IPS DF 4.7 (cell line): Measurements from ENCODE around the gene LRRC1.

Experiments
- DNase-seq: peaks from one replicate; pipeline ENCODE4 v3.0.0-alpha.2; 2013; ENCODE audit warnings: low spot score; ENCODE audit errors: extremely low read depth

Gene LRRC1

GRCh38 chr6:53878808-53879207 lies 84.0 kb downstream of the LRRC1 start:
- DNase-seq = no peak

GRCh38 chr6:53879608-53880007 lies 84.8 kb downstream of the LRRC1 start:
- no peak for DNase-seq

GRCh38 chr6:53887316-53887715 lies 92.5 kb downstream of the LRRC1 start:
- DNase-seq = no peak

GRCh38 chr6:53888931-53889330 lies 94.1 kb downstream of the LRRC1 start:
- no peak for DNase-seq

GRCh38 chr6:53889365-53889764 lies 94.6 kb downstream of the LRRC1 start:
- no peak for DNase-seq

GRCh38 chr6:53892707-53893106 lies 97.9 kb downstream of the LRRC1 start:
- no peak for DNase-seq

GRCh38 chr6:53894091-53894490 lies 99.3 kb downstream of the LRRC1 start:
- DNase-seq = no peak

GRCh38 chr6:53896196-53896595 lies 101.4 kb downstream of the LRRC1 start:
- DNase-seq = no peak

GRCh38 chr6:53898026-53898795 lies 103.4 kb downstream of the LRRC1 start:
- DNase-seq = no peak

GRCh38 chr6:53899512-53899911 lies 104.7 kb downstream of the LRRC1 start:
- no peak for DNase-seq

GRCh38 chr6:53903357-53903756 lies 108.6 kb downstream of the LRRC1 start:
- no peak for DNase-seq

- no peak for DNase-seq
These were observed 111.3 kb downstream of the LRRC1 start for GRCh38 chr6:53906103-53906502.

GRCh38 chr6:53906842-53907241 lies 112.0 kb downstream of the LRRC1 start:
- no peak for DNase-seq

GRCh38 chr6:53910834-53911233 lies 116.0 kb downstream of the LRRC1 start:
- no peak for DNase-seq

- no peak for DNase-seq
These were observed 117.9 kb downstream of the LRRC1 start for GRCh38 chr6:53912661-53913060.

- no peak for DNase-seq
These were observed 118.5 kb downstream of the LRRC1 start for GRCh38 chr6:53913286-53913685.

GRCh38 chr6:53915026-53915691 lies 120.4 kb downstream of the LRRC1 start:
- no peak for DNase-seq

- no peak for DNase-seq
These were observed 122.1 kb downstream of the LRRC1 start for GRCh38 chr6:53916804-53917463.

- DNase-seq = no peak
These were observed 122.6 kb downstream of the LRRC1 start for GRCh38 chr6:53917464-53917842.

GRCh38 chr6:53918854-53919510 lies 124.2 kb downstream of the LRRC1 start:
- DNase-seq = no peak

- DNase-seq = no peak
These were observed 125.1 kb downstream of the LRRC1 start for GRCh38 chr6:53919881-53920360.

GRCh38 chr6:53920881-53921280 lies 126.1 kb downstream of the LRRC1 start:
- DNase-seq = no peak
